Urinary bladder (tissue), 4 donors: Measurements from ENCODE around the gene TIE1. TPM values are rescaled to one million over a fixed set of nuclear protein-coding genes. Genes with fewer than 3 reads are reported as not detected.

Experiments used
- DNase-seq: peaks from one replicate; pipeline ENCODE4 v3.0.0-alpha.2; 2015; ENCODE audit errors: extremely low spot score
- H3K27ac ChIP-seq: one replicate; pipeline ENCODE4 v1.5.1; 2013; ENCODE audit warnings: low read depth, mild to moderate bottlenecking, moderate library complexity
- H3K36me3 ChIP-seq: one replicate; pipeline ENCODE4 v1.6.1; 2013; ENCODE audit warnings: mild to moderate bottlenecking, moderate library complexity; ENCODE audit not compliant: insufficient read depth
- H3K4me1 ChIP-seq: one replicate; pipeline ENCODE4 v1.6.1; 2013; ENCODE audit warnings: mild to moderate bottlenecking, moderate library complexity; ENCODE audit not compliant: insufficient read depth
- H3K4me3 ChIP-seq: one replicate; pipeline ENCODE4 v1.5.1; 2013; ENCODE audit warnings: low read depth, low read length
- WGBS: extraction: QIAGEN DNeasy Blood & Tissue Kit; methylation state at CpG from one replicate; pipeline ENCODE4 v1.1.7; 2013; 5-methylcytosine and 5-hydroxymethylcytosine counted together
- polyA plus RNA-seq: library from polyadenylated mRNA; stranded (reverse); fragments of 200-250 nt; gene quantifications from one replicate; pipeline ENCODE4 v1.2.3, GENCODE V29; 2013
- total RNA-seq: library from RNA; depleted of rRNA; stranded (reverse); fragments of >200 nt; gene quantifications from one replicate; pipeline ENCODE4 v1.2.3, GENCODE V29; 2014
- donor health status: healthy with polysubstance abuse.
- donor health status: healthy.

TIE1 gene
- total and polyA plus RNA-seq, 2 donors, result 35.2 to 38.5 TPM

DNA sequence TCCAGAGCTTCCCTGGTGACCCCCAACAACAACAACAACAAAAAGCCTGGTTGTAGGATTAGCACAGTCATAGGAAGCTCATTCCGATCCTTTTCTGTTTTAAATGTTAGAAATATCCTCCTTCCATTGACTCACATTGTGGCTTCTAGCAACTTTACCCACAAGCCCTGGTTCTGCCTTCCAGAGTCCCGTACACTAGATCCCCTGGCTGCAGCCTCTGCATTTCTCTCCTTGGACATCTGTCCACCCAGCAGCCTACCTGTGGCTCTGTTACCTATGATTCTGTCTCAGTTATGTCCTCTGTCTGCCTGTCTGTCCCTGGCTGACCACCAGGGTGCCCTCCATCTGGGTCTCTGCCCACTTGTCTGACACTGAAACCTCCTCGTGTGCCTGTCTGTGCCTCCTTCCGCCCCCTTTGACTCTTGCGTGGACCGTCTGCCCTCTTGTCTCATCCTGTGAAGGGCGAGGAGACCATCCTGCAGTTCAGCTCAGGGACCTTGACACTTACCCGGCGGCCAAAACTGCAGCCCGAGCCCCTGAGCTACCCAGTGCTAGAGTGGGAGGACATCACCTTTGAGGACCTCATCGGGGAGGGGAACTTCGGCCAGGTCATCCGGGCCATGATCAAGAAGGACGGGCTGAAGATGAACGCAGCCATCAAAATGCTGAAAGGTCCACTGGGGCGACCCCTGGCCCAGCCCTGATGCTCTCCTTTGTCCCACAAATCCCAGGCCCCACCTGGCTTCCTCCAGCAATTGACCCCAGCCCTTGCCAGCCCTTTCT, 16.1 kb downstream of the TIE1 start:
- no peak overlapping the region for H3K4me3 ChIP-seq
- no peaks in the 10 kb centered on the region for H3K4me1 ChIP-seq
- H3K27ac ChIP-seq, result no peak overlapping the region
- no peaks in the 10 kb centered on the region for H3K36me3 ChIP-seq
- DNase-seq, result no peak
- WGBS, result 89% methylated on average over 16 of the region's 16 CpGs

DNA sequence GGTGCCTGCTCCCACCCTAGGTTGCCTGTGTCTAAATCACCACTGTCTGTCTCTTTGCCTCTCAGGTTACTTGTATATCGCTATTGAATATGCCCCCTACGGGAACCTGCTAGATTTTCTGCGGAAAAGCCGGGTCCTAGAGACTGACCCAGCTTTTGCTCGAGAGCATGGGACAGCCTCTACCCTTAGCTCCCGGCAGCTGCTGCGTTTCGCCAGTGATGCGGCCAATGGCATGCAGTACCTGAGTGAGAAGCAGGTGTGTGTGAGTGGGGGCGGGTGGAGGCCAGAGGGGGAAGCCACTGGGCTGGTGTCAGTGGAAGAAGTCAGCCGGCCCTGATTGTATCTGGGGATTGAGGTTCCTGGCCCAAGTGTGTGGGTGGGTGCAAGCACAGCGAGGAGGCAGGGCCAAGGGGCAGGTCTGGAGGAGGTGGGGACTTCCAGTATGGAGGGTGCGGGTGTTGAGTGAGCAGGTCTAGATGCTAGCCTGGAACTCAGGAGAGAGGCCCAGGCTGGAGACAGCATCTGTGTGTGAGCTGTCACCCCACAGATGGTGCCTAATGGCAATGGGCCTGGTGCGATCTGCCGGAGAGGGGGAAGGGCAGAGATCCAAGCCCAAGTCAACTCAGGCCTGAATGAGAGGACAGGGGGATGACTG, 17.2 kb downstream of the TIE1 start:
- DNase-seq, result no peak
- H3K4me3 ChIP-seq, result no peak overlapping the region
- H3K36me3 ChIP-seq, result no peaks in the 10 kb centered on the region
- H3K27ac ChIP-seq, result no peak overlapping the region
- 80% methylated on average over 15 of the region's 15 CpGs for WGBS
- no peaks in the 10 kb centered on the region for H3K4me1 ChIP-seq

DNA sequence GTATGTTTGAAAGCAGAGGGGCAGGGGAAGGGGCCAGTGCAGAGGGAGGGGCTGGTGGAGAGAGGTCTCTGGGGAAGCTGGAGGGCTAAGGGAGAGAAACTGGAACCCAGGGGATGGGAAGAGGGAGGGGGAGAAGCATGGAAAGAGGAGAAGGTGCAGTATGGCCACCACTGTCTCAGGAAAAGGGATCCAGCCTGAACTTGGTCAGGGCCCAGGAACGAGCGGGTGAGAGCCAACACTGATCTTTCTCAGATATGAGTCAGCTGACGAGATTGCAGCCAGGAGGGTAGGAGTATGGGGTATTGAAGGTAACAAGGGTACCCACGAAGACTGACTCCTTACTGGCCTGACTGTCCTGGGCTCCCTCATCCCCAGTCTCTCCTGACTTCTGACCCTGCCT, 18.0 kb downstream of the TIE1 start:
- 65% methylated on average over 4 of the region's 4 CpGs for WGBS
- DNase-seq, result no peak
- H3K27ac ChIP-seq, result no peak overlapping the region
- H3K36me3 ChIP-seq, result no peaks in the 10 kb centered on the region
- H3K4me1 ChIP-seq, result no peaks in the 10 kb centered on the region
- no peak overlapping the region for H3K4me3 ChIP-seq

DNA sequence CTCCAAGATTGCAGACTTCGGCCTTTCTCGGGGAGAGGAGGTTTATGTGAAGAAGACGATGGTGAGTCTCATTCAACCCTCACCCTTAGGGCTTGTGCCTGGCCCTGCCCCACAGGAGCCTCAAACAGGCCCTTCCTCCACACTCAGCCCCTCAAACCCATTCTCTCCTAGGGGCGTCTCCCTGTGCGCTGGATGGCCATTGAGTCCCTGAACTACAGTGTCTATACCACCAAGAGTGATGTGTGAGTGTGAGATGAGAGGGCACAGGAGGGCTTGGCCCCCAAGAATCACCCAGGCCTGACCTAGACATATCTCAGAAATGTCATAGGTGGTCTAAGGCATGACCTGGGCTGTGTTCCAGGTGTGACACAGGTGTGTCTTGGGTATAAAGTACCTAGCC, 18.5 kb downstream of the TIE1 start:
- 94% methylated on average over 5 of the region's 5 CpGs for WGBS
- DNase-seq, result no peak
- no peak overlapping the region for H3K27ac ChIP-seq
- H3K4me3 ChIP-seq, result no peak overlapping the region
- no peaks in the 10 kb centered on the region for H3K4me1 ChIP-seq
- H3K36me3 ChIP-seq, result no peaks in the 10 kb centered on the region

DNA sequence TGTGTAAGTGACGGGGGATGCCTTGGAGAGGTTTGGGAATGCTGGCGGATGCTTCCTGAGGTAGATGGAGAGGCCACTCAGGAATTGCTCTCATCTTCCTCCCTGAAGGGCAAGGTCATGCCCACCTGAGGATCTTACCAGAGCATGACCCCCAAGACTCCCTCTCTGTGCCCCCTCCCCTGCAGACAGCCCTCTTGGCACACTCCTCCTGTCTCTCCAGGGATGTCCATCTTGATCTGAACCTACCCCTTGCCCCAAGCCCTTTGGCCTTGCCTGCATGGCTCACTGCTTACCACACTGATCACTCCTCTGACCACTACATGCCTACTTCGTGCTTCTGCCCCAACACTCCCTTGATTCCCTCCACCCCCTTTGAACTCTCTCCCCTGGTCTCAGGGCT, 19.0 kb downstream of the TIE1 start:
- DNase-seq, result no peak
- H3K4me3 ChIP-seq, result no peak overlapping the region
- H3K36me3 ChIP-seq, result no peaks in the 10 kb centered on the region
- WGBS, result 67% methylated on average over 3 of the region's 3 CpGs
- H3K27ac ChIP-seq, result no peak overlapping the region
- no peaks in the 10 kb centered on the region for H3K4me1 ChIP-seq

DNA sequence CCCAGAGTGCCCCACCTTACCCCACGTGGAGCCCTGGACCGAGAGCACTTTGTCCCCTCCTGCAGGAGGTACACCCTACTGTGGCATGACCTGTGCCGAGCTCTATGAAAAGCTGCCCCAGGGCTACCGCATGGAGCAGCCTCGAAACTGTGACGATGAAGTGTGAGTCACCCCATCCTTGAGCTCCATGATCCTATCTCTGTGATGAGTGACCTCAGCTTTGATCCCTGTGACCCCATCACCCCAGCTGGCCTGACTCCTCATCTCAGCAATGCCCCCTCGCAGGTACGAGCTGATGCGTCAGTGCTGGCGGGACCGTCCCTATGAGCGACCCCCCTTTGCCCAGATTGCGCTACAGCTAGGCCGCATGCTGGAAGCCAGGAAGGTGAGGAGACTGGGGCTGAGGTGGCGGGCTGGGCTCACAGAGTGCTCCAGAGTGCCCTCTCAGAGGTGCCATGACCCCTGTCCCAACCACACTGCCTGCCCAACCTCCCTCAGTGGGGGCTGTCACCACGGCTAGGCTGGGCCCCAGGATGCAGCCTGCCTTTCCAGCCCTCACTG, 20.6 kb downstream of the TIE1 start:
- no peak overlapping the region for H3K4me3 ChIP-seq
- DNase-seq, result no peak
- WGBS, result 92% methylated on average over 16 of the region's 16 CpGs

DNA sequence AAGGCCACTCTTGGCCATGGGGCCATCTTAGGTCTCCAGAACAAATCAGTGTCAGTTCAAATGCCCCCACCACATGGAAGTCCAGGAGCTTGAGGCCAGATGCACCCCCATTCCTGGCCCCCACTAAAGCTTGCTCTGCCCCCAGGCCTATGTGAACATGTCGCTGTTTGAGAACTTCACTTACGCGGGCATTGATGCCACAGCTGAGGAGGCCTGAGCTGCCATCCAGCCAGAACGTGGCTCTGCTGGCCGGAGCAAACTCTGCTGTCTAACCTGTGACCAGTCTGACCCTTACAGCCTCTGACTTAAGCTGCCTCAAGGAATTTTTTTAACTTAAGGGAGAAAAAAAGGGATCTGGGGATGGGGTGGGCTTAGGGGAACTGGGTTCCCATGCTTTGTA, 21.7 kb downstream of the TIE1 start:
- no peak overlapping the region for H3K27ac ChIP-seq
- H3K36me3 ChIP-seq, result no peaks in the 10 kb centered on the region
- DNase-seq, result no peak
- no peak overlapping the region for H3K4me3 ChIP-seq
- no peaks in the 10 kb centered on the region for H3K4me1 ChIP-seq
- WGBS, result 94% methylated on average over 5 of the region's 5 CpGs

More for the DNA sequence above, 20.6 kb downstream of the TIE1 start:
- Histone ChIP-seq H3K36me3 (no peaks in the 10 kb centered on the region), H3K4me1 (no peaks in the 10 kb centered on the region), H3K27ac (no peak overlapping the region)

DNA sequence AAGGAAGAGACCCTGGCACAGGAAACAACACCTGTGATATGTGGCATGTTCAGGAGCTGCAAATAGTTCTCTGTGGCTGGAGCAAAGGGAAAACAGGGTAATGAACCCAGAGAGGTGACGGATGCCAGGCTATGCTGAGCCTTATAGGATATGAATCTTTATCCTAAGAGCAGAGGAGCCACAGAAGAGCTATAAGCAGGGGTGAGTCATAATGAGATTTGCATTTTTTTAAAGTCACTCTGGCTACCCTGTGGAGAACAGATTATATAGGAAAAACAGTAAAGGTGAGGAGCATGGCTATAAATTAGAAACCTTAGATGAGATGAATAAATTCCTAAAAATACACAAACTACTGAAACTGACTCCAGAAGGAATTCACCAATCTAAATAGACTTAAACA, 24.0 kb downstream of the TIE1 start:
- H3K27ac ChIP-seq, result no peak overlapping the region
- no peaks in the 10 kb centered on the region for H3K4me1 ChIP-seq
- no peaks in the 10 kb centered on the region for H3K36me3 ChIP-seq
- no peak overlapping the region for H3K4me3 ChIP-seq
- DNase-seq, result no peak
- 84% methylated on average over 1 of the region's 1 CpG for WGBS

DNA sequence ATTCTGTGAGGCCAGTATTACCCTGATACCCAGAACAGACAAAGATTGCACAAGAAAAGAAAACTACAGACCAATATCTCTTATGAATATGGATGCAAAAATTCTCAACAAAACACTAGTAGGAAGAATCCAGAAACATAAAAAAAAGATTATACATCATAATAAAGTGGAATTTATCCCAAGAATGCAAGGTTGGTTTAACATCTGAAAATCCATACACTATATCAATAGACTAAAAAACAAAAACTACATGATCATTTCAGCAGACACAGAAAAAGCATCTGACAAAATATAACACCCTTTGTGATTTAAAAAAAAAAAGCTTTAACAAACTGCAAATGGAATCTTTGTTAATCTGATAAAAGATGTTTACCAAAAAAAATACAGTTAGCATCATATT, 24.6 kb downstream of the TIE1 start:
- Histone ChIP-seq H3K4me3 (no peak overlapping the region), H3K27ac (no peak overlapping the region), H3K36me3 (no peaks in the 10 kb centered on the region), H3K4me1 (no peaks in the 10 kb centered on the region)
- no peak for DNase-seq

DNA sequence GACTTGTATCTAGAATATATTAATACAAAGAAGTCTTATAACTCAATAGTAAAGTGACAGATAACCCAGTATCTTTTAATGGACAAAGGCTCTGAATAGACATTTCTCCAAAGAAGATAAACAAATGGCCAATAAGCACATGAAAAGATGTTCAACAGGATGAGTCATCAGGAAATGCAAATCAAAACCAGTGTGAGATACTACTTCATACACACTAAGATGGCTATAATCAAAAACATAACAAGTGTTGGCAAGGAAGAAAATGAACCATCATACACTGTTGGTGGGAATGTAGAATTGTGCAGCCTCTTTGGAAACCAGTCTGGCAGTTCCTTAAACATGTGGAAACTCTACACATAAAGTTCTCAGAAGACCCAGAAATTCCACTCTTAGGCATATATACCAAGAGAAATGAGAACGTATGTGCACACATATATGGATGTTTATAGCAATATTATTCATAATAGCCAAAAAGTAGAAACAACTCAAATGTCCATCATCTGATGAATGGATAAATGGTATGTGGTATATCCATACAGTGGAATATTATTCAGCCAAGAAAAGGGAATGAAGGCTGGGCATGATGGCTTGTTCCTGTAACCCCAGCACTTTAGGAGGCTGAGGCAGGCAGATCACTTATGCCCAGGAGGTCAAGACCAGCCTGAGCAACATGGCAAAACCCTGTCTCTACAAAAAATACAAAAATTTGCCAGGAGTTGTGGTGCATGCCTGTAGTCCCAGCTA, 26.9 kb downstream of the TIE1 start:
- WGBS, result 89% methylated on average over 1 of the region's 1 CpG
- Histone ChIP-seq H3K36me3 (no peaks in the 10 kb centered on the region), H3K4me3 (no peak overlapping the region), H3K27ac (no peak overlapping the region), H3K4me1 (no peaks in the 10 kb centered on the region)
- no peak for DNase-seq

DNA sequence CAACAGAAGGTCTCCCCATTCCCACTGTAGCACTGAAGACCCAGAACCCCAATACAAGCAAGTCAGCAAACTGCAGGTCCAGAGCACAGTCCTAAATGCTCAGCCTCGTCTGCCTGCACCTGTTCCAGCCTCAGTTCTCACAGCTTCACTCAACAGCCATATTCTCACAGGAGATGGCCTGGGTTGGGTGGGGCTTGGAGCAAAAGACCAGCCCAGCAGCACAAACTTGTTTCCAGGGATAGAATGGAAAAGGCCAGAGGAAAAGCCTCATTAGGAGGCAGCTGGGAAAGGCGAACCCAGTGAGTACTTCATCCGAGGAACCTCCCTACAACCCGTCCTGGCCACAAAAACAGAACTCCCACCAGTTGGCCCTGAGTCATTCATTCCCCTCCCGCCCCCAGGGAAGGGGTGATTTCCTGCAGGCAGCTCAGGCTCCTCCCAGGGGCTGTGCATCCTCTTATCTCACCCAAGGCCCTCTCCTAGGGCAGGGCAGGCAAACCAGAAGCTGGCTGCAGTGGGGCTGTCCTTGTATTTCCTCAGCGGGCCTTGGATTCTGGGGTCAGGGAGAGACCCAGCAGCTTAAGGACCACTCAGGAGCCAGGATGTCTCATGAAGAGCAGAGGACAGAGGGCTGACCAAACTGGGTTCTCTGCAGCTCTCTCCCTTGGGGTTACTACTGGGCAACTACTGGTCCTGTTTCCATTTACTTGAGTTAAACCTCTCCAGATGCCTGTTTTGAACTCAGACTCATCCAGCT, 29.4 kb downstream of the TIE1 start:
- Histone ChIP-seq H3K4me1 (no peaks in the 10 kb centered on the region), H3K27ac (no peak overlapping the region), H3K4me3 (no peak overlapping the region), H3K36me3 (no peaks in the 10 kb centered on the region)
- DNase-seq, result no peak
- 45% methylated on average over 6 of the region's 6 CpGs for WGBS

DNA sequence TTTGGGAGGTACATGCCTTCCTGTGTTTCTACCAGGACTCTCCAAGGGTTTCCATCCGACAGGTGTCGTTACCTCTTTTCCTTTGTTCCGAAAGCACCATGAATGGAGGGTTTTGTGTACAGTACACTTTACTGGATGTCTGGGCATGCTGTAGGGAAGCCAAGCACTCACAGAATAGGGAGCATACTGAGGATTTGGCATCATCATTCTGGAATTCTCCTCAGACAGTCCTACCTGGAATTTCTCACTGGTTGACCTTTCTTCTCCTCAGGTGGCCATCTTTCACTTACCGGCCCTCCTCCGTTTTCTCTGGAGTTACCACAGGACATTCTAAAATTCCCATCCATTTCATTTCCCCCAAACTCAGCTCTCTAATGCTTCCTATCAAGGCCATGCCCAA, 30.9 kb downstream of the TIE1 start:
- no peaks in the 10 kb centered on the region for H3K36me3 ChIP-seq
- no peak for DNase-seq
- H3K4me1 ChIP-seq, result no peaks in the 10 kb centered on the region
- no peak overlapping the region for H3K27ac ChIP-seq
- H3K4me3 ChIP-seq, result no peak overlapping the region
- WGBS, result 93% methylated on average over 5 of the region's 5 CpGs

DNA sequence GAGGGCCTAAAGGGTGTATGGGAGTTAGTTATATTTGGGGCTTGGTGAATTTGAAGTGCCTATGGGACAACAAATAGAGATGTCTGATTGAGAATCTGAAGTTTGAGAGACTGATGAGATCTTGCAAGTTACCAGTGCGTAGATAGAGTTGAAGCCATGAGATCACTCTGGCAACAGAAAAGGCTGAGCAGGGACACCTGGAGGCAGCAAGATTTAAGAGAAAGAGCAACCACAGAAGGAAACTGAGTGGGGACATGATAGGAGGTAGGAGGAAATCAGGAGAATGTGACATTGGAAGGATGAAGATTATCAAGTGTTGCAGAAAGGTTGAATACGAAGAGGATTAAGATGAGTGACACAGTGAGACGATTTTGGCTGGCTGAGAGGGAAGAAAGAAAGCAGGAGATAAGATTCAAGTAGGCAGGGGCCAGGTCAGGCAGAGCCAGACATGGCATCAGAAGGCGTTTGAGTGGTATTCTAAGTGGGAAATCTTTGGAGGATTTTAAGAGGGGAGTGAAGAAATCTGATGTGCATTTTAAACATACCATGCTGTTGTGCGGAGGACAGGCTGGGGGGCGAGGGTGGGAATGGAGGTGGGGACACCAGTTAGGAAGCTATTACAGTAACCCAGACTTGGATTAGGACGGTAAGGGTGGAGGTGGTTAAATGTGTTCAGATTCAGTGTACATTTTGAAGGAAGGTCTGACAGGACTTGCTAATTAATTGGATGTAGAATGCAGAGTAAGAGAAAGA, 33.8 kb downstream of the TIE1 start:
- WGBS, result 57% methylated on average over 7 of the region's 7 CpGs
- Histone ChIP-seq H3K36me3 (no peaks in the 10 kb centered on the region), H3K27ac (no peak overlapping the region), H3K4me3 (no peak overlapping the region), H3K4me1 (no peaks in the 10 kb centered on the region)
- no peak for DNase-seq
